ENCODE results near the gene TCERG1L. TPM values are rescaled to one million over a fixed set of nuclear protein-coding genes. Genes with fewer than 3 reads are reported as not detected.

Gene TCERG1L
- total RNA-seq, 1 experiment from 2014 or later: not detected

DNA sequence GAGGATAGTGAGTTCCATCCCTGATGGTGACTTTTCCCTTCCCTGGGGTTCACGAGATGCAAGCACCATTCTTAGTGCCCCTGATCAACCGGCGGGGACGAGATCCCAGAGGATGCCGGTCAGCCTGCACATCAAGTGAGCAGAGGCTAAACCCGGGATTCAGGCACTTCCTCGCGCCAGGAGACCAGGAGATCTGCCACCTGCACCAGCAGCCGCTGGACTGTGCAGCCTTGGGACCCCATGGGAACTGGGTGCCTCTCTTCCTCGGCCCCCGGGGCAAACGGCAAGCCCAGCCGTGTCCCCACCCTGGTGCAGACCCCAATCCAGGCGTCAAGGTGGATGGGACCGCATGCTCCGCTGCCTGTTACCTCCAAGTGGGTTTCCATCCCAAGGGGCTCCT, 88.5 kb downstream of the TCERG1L start:
- CTCF ChIA-PET: no interaction called here
- POLR2A ChIA-PET (ENCODE audit: unreplicated experiment): no interaction called here
- Histone ChIP-seq H3K9me3 (ENCODE audit: insufficient read depth, low read depth) (no peaks in the 10 kb centered on the region), H3K9me2 (ENCODE audit: insufficient read depth) (no peaks in the 10 kb centered on the region), H3K4me2 (no peak overlapping the region), H3K4me1 (replicated peaks; ENCODE audit: insufficient read depth) (no peaks in the 10 kb centered on the region), H3K79me2 (ENCODE audit: low read depth) (no peaks in the 10 kb centered on the region), H3K27ac (no peak overlapping the region), H3K36me3 (ENCODE audit: low read depth) (no peaks in the 10 kb centered on the region), H3K27me3 (ENCODE audit: insufficient read depth, low read depth) (peaks cover 76% of the 10 kb centered on the region), H3K4me3 (no peak overlapping the region), H2AFZ (no peak overlapping the region), H4K20me1 (ENCODE audit: insufficient read depth) (no peaks in the 10 kb centered on the region), H3F3A (ENCODE audit: insufficient read depth, low read depth) (no peaks in the 10 kb centered on the region)
- TF ChIP-seq, protein P1, sequence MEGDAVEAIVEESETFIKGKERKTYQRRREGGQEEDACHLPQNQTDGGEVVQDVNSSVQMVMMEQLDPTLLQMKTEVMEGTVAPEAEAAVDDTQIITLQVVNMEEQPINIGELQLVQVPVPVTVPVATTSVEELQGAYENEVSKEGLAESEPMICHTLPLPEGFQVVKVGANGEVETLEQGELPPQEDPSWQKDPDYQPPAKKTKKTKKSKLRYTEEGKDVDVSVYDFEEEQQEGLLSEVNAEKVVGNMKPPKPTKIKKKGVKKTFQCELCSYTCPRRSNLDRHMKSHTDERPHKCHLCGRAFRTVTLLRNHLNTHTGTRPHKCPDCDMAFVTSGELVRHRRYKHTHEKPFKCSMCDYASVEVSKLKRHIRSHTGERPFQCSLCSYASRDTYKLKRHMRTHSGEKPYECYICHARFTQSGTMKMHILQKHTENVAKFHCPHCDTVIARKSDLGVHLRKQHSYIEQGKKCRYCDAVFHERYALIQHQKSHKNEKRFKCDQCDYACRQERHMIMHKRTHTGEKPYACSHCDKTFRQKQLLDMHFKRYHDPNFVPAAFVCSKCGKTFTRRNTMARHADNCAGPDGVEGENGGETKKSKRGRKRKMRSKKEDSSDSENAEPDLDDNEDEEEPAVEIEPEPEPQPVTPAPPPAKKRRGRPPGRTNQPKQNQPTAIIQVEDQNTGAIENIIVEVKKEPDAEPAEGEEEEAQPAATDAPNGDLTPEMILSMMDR (conservative IDR thresholded peaks at IDR 0.05): no peak
- TF ChIP-seq EZH2 (IDR thresholded peaks at IDR 0.05; ENCODE audit: low read depth): no peak
- intact Hi-C loops (cut with micrococcal nuclease; ENCODE audit: unreplicated experiment): no loop called here
- no TSS peak for BruUV-seq (replicated peaks)
- DNase-seq: no peak

DNA sequence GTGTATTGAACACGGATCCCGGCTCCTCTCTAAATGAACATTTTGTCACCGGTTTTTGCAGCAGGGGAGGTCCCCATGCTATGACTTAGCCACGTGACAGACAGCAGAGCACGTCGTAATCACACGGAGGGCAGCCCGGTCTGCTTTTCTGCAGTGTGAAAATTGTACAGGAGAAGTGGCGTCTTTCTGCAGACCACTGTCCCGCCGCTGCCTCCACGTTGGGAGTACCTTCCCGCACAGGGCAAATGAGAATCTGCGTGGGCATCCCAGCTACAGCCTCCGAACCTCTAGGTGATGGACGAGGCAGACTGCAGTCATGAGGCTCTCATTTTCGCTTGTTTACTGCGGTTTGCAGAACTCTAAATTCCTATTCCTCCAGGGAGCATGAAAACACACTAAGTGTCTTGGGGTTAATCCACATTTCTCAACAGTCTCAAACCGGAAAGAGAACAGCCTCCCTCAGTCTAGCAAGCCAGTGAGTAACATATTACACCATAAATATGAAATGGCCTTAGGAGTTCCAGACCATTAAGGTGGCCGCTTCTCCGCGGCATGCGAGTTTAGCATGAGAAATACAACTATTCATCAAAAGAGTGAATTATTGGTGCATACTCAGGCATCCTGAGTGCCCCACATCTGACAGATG, 89.8 kb downstream of the TCERG1L start:
- intact Hi-C loops (cut with micrococcal nuclease; ENCODE audit: unreplicated experiment): no loop called here
- ChIA-PET CTCF (no interaction called here), POLR2A (ENCODE audit: unreplicated experiment) (no interaction called here)
- Histone ChIP-seq H3K9me3 (ENCODE audit: insufficient read depth, low read depth) (no peaks in the 10 kb centered on the region), H3K79me2 (ENCODE audit: low read depth) (no peaks in the 10 kb centered on the region), H3K36me3 (ENCODE audit: low read depth) (no peaks in the 10 kb centered on the region), H3K4me3 (no peak overlapping the region), H2AFZ (no peak overlapping the region), H3K9me2 (ENCODE audit: insufficient read depth) (no peaks in the 10 kb centered on the region), H3K27me3 (ENCODE audit: insufficient read depth, low read depth) (peaks cover 69% of the 10 kb centered on the region), H3K4me2 (no peak overlapping the region), H3F3A (ENCODE audit: insufficient read depth, low read depth) (no peaks in the 10 kb centered on the region), H3K27ac (no peak overlapping the region), H3K4me1 (replicated peaks; ENCODE audit: insufficient read depth) (no peaks in the 10 kb centered on the region), H4K20me1 (ENCODE audit: insufficient read depth) (no peaks in the 10 kb centered on the region)
- BruUV-seq (replicated peaks): no TSS peak
- DNase-seq: no peak
- TF ChIP-seq, protein P1 (conservative IDR thresholded peaks at IDR 0.05): no peak
- TF ChIP-seq EZH2 (IDR thresholded peaks at IDR 0.05; ENCODE audit: low read depth): no peak

DNA sequence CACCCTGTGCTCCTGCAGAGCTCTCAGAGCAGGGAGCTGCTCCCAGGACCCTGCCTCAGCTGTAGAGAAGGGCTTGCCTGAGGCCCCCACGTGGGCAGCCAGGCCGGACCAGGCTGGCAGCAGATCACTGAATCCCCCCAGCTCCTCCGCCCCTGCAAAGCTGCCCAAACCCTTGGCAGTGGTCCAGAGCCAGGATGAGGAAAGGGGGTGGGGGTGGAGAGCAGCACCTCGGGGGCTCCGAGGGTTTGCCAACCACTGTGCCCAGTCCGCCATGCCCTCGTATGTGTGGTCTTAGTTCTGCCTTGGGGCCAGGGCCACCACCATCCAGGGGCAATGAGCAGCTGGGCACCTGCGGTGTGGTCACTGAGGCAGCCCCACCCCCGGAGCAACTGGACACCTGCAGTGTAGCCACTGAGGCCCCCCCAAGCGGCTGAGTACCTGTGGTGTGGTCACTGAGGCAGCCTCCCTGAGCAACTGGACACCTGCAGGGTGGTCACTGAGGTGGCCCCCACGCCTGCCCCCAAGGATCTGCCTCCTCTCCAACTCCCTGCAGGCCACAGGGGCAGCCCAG, 90.8 kb downstream of the TCERG1L start:
- BruUV-seq (replicated peaks): no TSS peak
- DNase-seq: no peak
- Histone ChIP-seq H3K27ac (no peak overlapping the region), H3K79me2 (ENCODE audit: low read depth) (no peaks in the 10 kb centered on the region), H3K4me3 (no peak overlapping the region), H3K9me3 (ENCODE audit: insufficient read depth, low read depth) (no peaks in the 10 kb centered on the region), H4K20me1 (ENCODE audit: insufficient read depth) (no peaks in the 10 kb centered on the region), H3K4me1 (replicated peaks; ENCODE audit: insufficient read depth) (no peaks in the 10 kb centered on the region), H3F3A (ENCODE audit: insufficient read depth, low read depth) (no peaks in the 10 kb centered on the region), H2AFZ (no peak overlapping the region), H3K27me3 (ENCODE audit: insufficient read depth, low read depth) (peaks cover 62% of the 10 kb centered on the region), H3K9me2 (ENCODE audit: insufficient read depth) (no peaks in the 10 kb centered on the region), H3K4me2 (no peak overlapping the region), H3K36me3 (ENCODE audit: low read depth) (no peaks in the 10 kb centered on the region)
- TF ChIP-seq EZH2 (IDR thresholded peaks at IDR 0.05; ENCODE audit: low read depth): no peak
- TF ChIP-seq, protein P1 (conservative IDR thresholded peaks at IDR 0.05): no peak
- POLR2A ChIA-PET (ENCODE audit: unreplicated experiment): no interaction called here
- CTCF ChIA-PET: no interaction called here
- intact Hi-C loops (cut with micrococcal nuclease; ENCODE audit: unreplicated experiment): no loop called here

All from PC-9 (cell line).